ENCODE results near the gene MDFI. TPM values are rescaled to one million over a fixed set of nuclear protein-coding genes. Genes with fewer than 3 reads are reported as not detected.
A peak's percentile ranks its signal among the peaks of the same experiment; 100 is the strongest.

The MDFI gene
- total RNA-seq, 2 experiments from 2014 or later = not detected

DNA sequence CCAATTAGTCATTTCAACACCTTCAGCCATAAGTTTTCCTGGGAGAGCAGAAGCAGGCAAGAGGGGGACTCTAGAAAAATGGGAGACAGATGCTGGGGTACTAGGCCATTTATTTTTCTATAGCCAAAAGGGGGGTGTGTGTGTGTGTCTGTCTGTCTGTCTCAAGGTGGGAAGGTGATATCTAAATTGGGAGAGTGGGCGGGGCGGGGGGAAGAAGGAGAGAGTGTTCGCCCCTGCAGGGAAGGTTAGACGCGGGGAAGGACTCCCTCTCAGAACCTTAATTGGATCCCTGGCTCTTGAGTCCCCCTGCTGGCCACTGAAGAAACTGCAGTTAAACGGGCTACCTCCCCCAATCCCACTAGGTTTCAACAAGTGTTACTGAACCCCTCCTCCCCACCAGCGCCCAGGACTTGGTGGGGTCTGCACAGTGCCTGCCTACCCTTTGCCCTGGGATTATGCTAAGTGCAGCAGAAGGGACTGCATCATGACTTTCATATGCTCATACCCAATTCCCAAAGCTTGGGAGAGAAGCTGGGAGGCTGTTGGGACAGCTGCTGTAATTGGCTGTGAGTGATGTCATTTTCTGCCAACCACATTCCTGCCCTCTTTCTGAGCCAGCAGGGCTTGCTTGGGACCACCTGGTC, 46.3 kb upstream of the MDFI start:
- no peaks in the 10 kb centered on the region for H3K9me2 ChIP-seq (ENCODE audit: insufficient read depth, low read length)
- H3K4me3 ChIP-seq (ENCODE audit: low read depth, low read length, poor library complexity, severe bottlenecking) = no peak overlapping the region
- H4K20me1 ChIP-seq (ENCODE audit: insufficient read depth, low read length) = no peaks in the 10 kb centered on the region
- H3K9me3 ChIP-seq (ENCODE audit: low read length) = no peaks in the 10 kb centered on the region
- H3K4me1 ChIP-seq (ENCODE audit: insufficient read depth, low read length, poor library complexity, severe bottlenecking) = no peaks in the 10 kb centered on the region
- no peaks in the 10 kb centered on the region for H3K79me2 ChIP-seq (ENCODE audit: insufficient read depth, low read depth, low read length)
- H2AFZ ChIP-seq (ENCODE audit: low read length) = no peak overlapping the region
- ChIA-PET POLR2A (interaction anchor here (0.7 kb wide), 1 partner anchor 206 kb away, joined by 3 read pairs; no protein-coding TSS in a partner anchor), CTCF (ENCODE audit: unreplicated experiment) (interaction anchor here (0.6 kb wide), 2 partner anchors 42 to 170 kb away, joined by 3 read pairs; no protein-coding TSS in a partner anchor)
- no peak overlapping the region for H3K4me2 ChIP-seq (ENCODE audit: low read length)
- peak; percentile 62 for DNase-seq (ENCODE audit: low spot score)
- BruUV-seq (replicated peaks) = no TSS peak
- H3K27ac ChIP-seq (ENCODE audit: low read depth, low read length, poor library complexity, severe bottlenecking) = no peak overlapping the region
- no peak for TF ChIP-seq EZH2phosphoT487 (IDR thresholded peaks at IDR 0.05; ENCODE audit: borderline replicate concordance, low read depth, low read length)
- TF ChIP-seq, protein P1, sequence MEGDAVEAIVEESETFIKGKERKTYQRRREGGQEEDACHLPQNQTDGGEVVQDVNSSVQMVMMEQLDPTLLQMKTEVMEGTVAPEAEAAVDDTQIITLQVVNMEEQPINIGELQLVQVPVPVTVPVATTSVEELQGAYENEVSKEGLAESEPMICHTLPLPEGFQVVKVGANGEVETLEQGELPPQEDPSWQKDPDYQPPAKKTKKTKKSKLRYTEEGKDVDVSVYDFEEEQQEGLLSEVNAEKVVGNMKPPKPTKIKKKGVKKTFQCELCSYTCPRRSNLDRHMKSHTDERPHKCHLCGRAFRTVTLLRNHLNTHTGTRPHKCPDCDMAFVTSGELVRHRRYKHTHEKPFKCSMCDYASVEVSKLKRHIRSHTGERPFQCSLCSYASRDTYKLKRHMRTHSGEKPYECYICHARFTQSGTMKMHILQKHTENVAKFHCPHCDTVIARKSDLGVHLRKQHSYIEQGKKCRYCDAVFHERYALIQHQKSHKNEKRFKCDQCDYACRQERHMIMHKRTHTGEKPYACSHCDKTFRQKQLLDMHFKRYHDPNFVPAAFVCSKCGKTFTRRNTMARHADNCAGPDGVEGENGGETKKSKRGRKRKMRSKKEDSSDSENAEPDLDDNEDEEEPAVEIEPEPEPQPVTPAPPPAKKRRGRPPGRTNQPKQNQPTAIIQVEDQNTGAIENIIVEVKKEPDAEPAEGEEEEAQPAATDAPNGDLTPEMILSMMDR (conservative IDR thresholded peaks at IDR 0.05; ENCODE audit: low read length) = peak; percentile 89
- peaks cover 8% of the 10 kb centered on the region; the same call in 1 of the 2 replicates for H3K36me3 ChIP-seq (ENCODE audit: insufficient read depth, low read length)
- intact Hi-C loops (cut with micrococcal nuclease; ENCODE audit: unreplicated experiment) = loop anchor here (1.0 kb wide), 3 partner anchors 129 to 223 kb away; no protein-coding TSS in a partner anchor

DNA sequence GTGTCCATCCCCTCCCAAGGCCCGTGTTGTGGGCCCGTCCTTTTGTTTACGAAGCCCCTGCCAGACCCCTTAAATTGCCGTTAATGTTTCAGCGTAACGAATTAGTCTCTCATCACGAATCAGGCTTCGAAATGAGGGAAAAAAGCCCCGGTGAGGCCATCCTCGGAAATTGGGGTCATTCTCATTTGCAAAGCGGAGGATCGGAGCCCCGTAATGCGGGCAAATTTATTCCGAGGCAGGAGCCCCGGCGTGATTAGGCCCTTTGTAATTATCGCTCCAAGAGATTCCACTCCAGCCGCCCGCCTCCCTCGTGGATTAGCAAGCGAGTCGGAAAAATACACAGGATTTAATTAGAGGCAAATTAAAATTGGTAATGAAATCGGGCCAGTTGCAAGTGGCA, 44.9 kb upstream of the MDFI start:
- Histone ChIP-seq H3K4me3 (ENCODE audit: low read depth, low read length, poor library complexity, severe bottlenecking) (no peak overlapping the region), H3K79me2 (ENCODE audit: insufficient read depth, low read depth, low read length) (no peaks in the 10 kb centered on the region), H4K20me1 (ENCODE audit: insufficient read depth, low read length) (no peaks in the 10 kb centered on the region), H2AFZ (ENCODE audit: low read length) (no peak overlapping the region), H3K4me1 (ENCODE audit: insufficient read depth, low read length, poor library complexity, severe bottlenecking) (no peaks in the 10 kb centered on the region), H3K9me2 (ENCODE audit: insufficient read depth, low read length) (no peaks in the 10 kb centered on the region), H3K27ac (ENCODE audit: low read depth, low read length, poor library complexity, severe bottlenecking) (no peak overlapping the region), H3K9me3 (ENCODE audit: low read length) (no peaks in the 10 kb centered on the region), H3K4me2 (ENCODE audit: low read length) (no peak overlapping the region), H3K36me3 (ENCODE audit: insufficient read depth, low read length) (peaks cover 8% of the 10 kb centered on the region; the same call in 1 of the 2 replicates)
- intact Hi-C loops (cut with micrococcal nuclease; ENCODE audit: unreplicated experiment) = no loop called here
- no peak for TF ChIP-seq EZH2phosphoT487 (IDR thresholded peaks at IDR 0.05; ENCODE audit: borderline replicate concordance, low read depth, low read length)
- TF ChIP-seq, protein P1 (conservative IDR thresholded peaks at IDR 0.05; ENCODE audit: low read length) = no peak
- BruUV-seq (replicated peaks) = no TSS peak
- POLR2A ChIA-PET = no interaction called here
- CTCF ChIA-PET (ENCODE audit: unreplicated experiment) = no interaction called here
- no peak for DNase-seq (ENCODE audit: low spot score)

DNA sequence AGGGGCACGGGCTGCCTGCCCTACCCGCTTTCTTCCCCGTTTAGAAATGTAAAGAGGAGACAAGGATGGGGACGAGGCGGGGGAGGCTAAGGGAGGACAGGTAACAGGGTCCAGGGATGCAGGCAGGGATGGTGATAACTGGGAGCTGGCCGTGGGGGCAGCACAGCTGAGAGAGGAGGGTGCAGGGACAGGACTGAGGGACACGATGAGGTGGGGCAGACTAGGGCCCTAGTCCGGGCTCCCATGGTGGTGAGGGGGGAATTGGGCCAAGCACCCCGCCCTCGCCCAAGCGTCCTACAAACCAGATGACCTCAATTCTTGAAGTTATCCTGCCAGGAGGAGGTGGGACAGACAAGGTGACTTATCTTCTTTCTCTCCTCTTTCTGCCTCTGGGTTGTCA, 44.4 kb upstream of the MDFI start:
- no TSS peak for BruUV-seq (replicated peaks)
- H3K27ac ChIP-seq (ENCODE audit: low read depth, low read length, poor library complexity, severe bottlenecking) = no peak overlapping the region
- intact Hi-C loops (cut with micrococcal nuclease; ENCODE audit: unreplicated experiment) = no loop called here
- no peak overlapping the region for H3K4me2 ChIP-seq (ENCODE audit: low read length)
- H3K4me3 ChIP-seq (ENCODE audit: low read depth, low read length, poor library complexity, severe bottlenecking) = no peak overlapping the region
- H4K20me1 ChIP-seq (ENCODE audit: insufficient read depth, low read length) = no peaks in the 10 kb centered on the region
- TF ChIP-seq EZH2phosphoT487 (IDR thresholded peaks at IDR 0.05; ENCODE audit: borderline replicate concordance, low read depth, low read length) = no peak
- TF ChIP-seq, protein P1 (conservative IDR thresholded peaks at IDR 0.05; ENCODE audit: low read length) = no peak
- H3K36me3 ChIP-seq (ENCODE audit: insufficient read depth, low read length) = peaks cover 8% of the 10 kb centered on the region; the same call in 1 of the 2 replicates
- no peak for DNase-seq (ENCODE audit: low spot score)
- H3K9me3 ChIP-seq (ENCODE audit: low read length) = no peaks in the 10 kb centered on the region
- POLR2A ChIA-PET = interaction anchor here (0.6 kb wide), 1 partner anchor 67 kb away, joined by 5 read pairs; no protein-coding TSS in a partner anchor
- no peaks in the 10 kb centered on the region for H3K4me1 ChIP-seq (ENCODE audit: insufficient read depth, low read length, poor library complexity, severe bottlenecking)
- no peak overlapping the region for H2AFZ ChIP-seq (ENCODE audit: low read length)
- H3K9me2 ChIP-seq (ENCODE audit: insufficient read depth, low read length) = no peaks in the 10 kb centered on the region
- CTCF ChIA-PET (ENCODE audit: unreplicated experiment) = interaction anchor here (0.8 kb wide), 1 partner anchor 9 kb away, joined by 3 read pairs; no protein-coding TSS in a partner anchor
- no peaks in the 10 kb centered on the region for H3K79me2 ChIP-seq (ENCODE audit: insufficient read depth, low read depth, low read length)
